Nephron progenitor cell (in vitro differentiated cells): Measurements from ENCODE around the gene ERFL.
A peak's percentile ranks its signal among the peaks of the same experiment; 100 is the strongest.

Experiments
- DNase-seq: peaks from one replicate; pipeline ENCODE4 v3.0.0; 2021
- H3K27ac Mint-ChIP-seq: 2 replicates; pipeline ENCODE4 v1.8.0; 2021; ENCODE audit warnings: mild to moderate bottlenecking, moderate library complexity, mixed read lengths
- H3K27me3 Mint-ChIP-seq: 2 replicates; pipeline ENCODE4 v1.8.0; 2021; ENCODE audit warnings: mild to moderate bottlenecking, low read depth, mixed read lengths; ENCODE audit not compliant: poor library complexity
- H3K36me3 Mint-ChIP-seq: 2 replicates; pipeline ENCODE4 v1.8.0; 2021; ENCODE audit warnings: low read depth, mixed read lengths
- H3K4me1 Mint-ChIP-seq: 2 replicates; pipeline ENCODE4 v1.8.0; 2021; ENCODE audit warnings: mixed read lengths
- H3K4me3 Mint-ChIP-seq: 2 replicates; pipeline ENCODE4 v1.8.0; 2021; ENCODE audit warnings: mild to moderate bottlenecking, moderate library complexity, mixed read lengths
- H3K9me3 Mint-ChIP-seq: 2 replicates; pipeline ENCODE4 v1.8.0; 2021; ENCODE audit warnings: mild to moderate bottlenecking, moderate library complexity, mixed read lengths
- CTCF ChIP-seq: fragments of 200-600 bp; sonication (generic); IDR thresholded peaks from 2 replicates; pipeline ENCODE4 v1.5.0; 2021; ENCODE audit warnings: antibody characterized with exemption

Gene ERFL

GRCh38 chr19:41930926-41931592 lies 2.8 kb upstream of the ERFL start:
- peak; percentile 31 for TF ChIP-seq CTCF

GRCh38 chr19:41930322-41930722 lies 2.1 kb upstream of the ERFL start:
- no peak for DNase-seq
- no peak for TF ChIP-seq CTCF
- no peaks in the 10 kb centered on the region for H3K36me3 Mint-ChIP-seq
- H3K4me3 Mint-ChIP-seq: peak overlapping the region; percentile 15
- peaks cover 54% of the 10 kb centered on the region for H3K4me1 Mint-ChIP-seq
- no peaks in the 10 kb centered on the region for H3K9me3 Mint-ChIP-seq
- H3K27me3 Mint-ChIP-seq: no peaks in the 10 kb centered on the region
- H3K27ac Mint-ChIP-seq: no peak overlapping the region

More at GRCh38 chr19:41930926-41931592, 2.8 kb upstream of the ERFL start:
- no peak for DNase-seq
- H3K4me1 Mint-ChIP-seq: peaks cover 59% of the 10 kb centered on the region
- H3K27me3 Mint-ChIP-seq: no peaks in the 10 kb centered on the region
- no peak overlapping the region for H3K4me3 Mint-ChIP-seq
- H3K9me3 Mint-ChIP-seq: no peaks in the 10 kb centered on the region
- H3K36me3 Mint-ChIP-seq: no peaks in the 10 kb centered on the region
- H3K27ac Mint-ChIP-seq: no peak overlapping the region

- Mint-ChIP-seq H3K36me3 (no peaks in the 10 kb centered on the region), H3K9me3 (no peaks in the 10 kb centered on the region), H3K4me3 (peak overlapping the region; percentile 15), H3K4me1 (peaks cover 47% of the 10 kb centered on the region), H3K27me3 (no peaks in the 10 kb centered on the region), H3K27ac (no peak overlapping the region)
- no peak for TF ChIP-seq CTCF
- no peak for DNase-seq
Measured at GRCh38 chr19:41929536-41930071, 1.4 kb upstream of the ERFL start.

- Mint-ChIP-seq H3K4me1 (peaks cover 43% of the 10 kb centered on the region), H3K27me3 (no peaks in the 10 kb centered on the region), H3K9me3 (no peaks in the 10 kb centered on the region), H3K27ac (no peak overlapping the region), H3K4me3 (peak overlapping the region; percentile 76), H3K36me3 (no peaks in the 10 kb centered on the region)
- TF ChIP-seq CTCF: no peak
- no peak for DNase-seq
Measured at GRCh38 chr19:41928754-41929535, 696 bp upstream of the ERFL start.

GRCh38 chr19:41927497-41928192 lies 604 bp downstream of the ERFL start:
- H3K9me3 Mint-ChIP-seq: no peaks in the 10 kb centered on the region

More at GRCh38 chr19:41927497-41928192, 604 bp downstream of the ERFL start:
- Mint-ChIP-seq H3K4me1 (peaks cover 36% of the 10 kb centered on the region), H3K4me3 (peak overlapping the region; percentile 84), H3K27me3 (no peaks in the 10 kb centered on the region), H3K36me3 (no peaks in the 10 kb centered on the region), H3K27ac (no peak overlapping the region)
- DNase-seq: peak; percentile 61
- no peak for TF ChIP-seq CTCF
